GM10847 (cell line): ENCODE data around the gene RPL37.

ENCODE experiments used
- POLR2A ChIP-seq: IDR thresholded peaks from 2 replicates; pipeline ENCODE4 v1.6.1; 2011; ENCODE audit not compliant: insufficient read length; ENCODE audit errors: extremely low read depth

Gene RPL37

DNA sequence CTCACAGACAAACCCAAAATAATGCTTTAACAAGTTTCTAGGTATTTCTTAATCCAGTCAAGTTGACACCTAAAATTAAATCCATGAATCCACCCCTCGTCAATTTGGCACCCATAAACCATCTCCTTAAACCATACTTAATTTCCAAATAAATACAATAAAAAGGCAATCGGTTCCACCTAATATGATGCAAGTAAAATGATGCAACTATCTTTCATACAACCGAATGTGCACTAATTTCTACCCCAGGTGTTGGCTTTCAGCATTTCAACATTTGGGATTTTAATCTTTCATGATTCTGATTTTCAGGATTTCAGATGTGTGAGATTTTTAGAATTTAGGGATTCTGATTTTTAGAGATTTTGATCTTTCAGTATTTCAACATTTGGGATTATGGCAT is 54.2 kb downstream of the RPL37 start:
- no peak for TF ChIP-seq POLR2A

GRCh38 chr5:40780199-40780598 is 54.8 kb downstream of the RPL37 start:
- no peak for TF ChIP-seq POLR2A

GRCh38 chr5:40779561-40779960 is 55.5 kb downstream of the RPL37 start:
- no peak for TF ChIP-seq POLR2A

DNA sequence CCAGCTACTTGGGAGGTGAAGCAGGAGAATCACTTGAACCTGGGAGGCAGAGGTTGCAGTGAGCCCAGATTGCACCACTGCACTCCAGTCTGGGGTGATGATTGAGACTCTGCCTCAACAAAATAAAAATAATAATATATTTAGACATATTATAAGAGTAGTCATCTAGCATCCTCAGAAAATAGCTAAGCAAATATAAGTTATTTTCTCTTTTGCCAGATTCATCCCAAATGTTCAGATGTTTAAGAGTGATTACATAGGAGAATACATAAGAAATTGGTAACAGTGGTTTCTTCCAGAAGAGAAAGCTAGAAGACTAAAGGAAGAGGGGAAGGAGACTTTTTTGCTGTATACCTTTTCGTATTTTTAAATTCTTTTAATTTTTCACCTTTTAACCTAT is 56.9 kb downstream of the RPL37 start:
- TF ChIP-seq POLR2A = no peak

- no peak for TF ChIP-seq POLR2A
Measured at GRCh38 chr5:40776658-40776977, 58.4 kb downstream of the RPL37 start.

- TF ChIP-seq POLR2A = no peak
Measured at GRCh38 chr5:40775846-40776657, 59.0 kb downstream of the RPL37 start.
